ENCODE results near the gene CYB561A3.

CYB561A3 gene

GRCh38 chr11:61378713-61379313 is 17.1 kb upstream of the CYB561A3 start:
- no peak for TF ChIP-seq POLR2A (IDR thresholded peaks at IDR 0.05; ENCODE audit: low read depth, low read length)
- peak; percentile 75 for DNase-seq (ENCODE audit: insufficient read length, low spot score)
- FAIRE-seq = peak; percentile 6

GRCh38 chr11:61377461-61378160 is 15.9 kb upstream of the CYB561A3 start:
- no peak for TF ChIP-seq POLR2A (IDR thresholded peaks at IDR 0.05; ENCODE audit: low read depth, low read length)
- FAIRE-seq (no peak), DNase-seq (ENCODE audit: insufficient read length, low spot score) (no peak)

- FAIRE-seq (no peak), DNase-seq (ENCODE audit: insufficient read length, low spot score) (no peak)
- no peak for TF ChIP-seq POLR2A (IDR thresholded peaks at IDR 0.05; ENCODE audit: low read depth, low read length)
Measured at GRCh38 chr11:61375761-61376108, 14.1 kb upstream of the CYB561A3 start.

- no peak for TF ChIP-seq POLR2A (IDR thresholded peaks at IDR 0.05; ENCODE audit: low read depth, low read length)
- no peak for FAIRE-seq
- DNase-seq (ENCODE audit: insufficient read length, low spot score) = no peak
Measured at GRCh38 chr11:61372659-61373420, 11.2 kb upstream of the CYB561A3 start.

GRCh38 chr11:61370349-61371005 is 8.8 kb upstream of the CYB561A3 start:
- no peak for FAIRE-seq

GRCh38 chr11:61369372-61370348 is 8.0 kb upstream of the CYB561A3 start:
- DNase-seq (ENCODE audit: insufficient read length, low spot score) (no peak), FAIRE-seq (no peak)
- TF ChIP-seq POLR2A (IDR thresholded peaks at IDR 0.05; ENCODE audit: low read depth, low read length) = no peak

More at GRCh38 chr11:61370349-61371005, 8.8 kb upstream of the CYB561A3 start:
- no peak for TF ChIP-seq POLR2A (IDR thresholded peaks at IDR 0.05; ENCODE audit: low read depth, low read length)
- no peak for DNase-seq (ENCODE audit: insufficient read length, low spot score)

GRCh38 chr11:61368646-61369045 is 7.0 kb upstream of the CYB561A3 start:
- DNase-seq (ENCODE audit: insufficient read length, low spot score) (no peak), FAIRE-seq (no peak)
- TF ChIP-seq POLR2A (IDR thresholded peaks at IDR 0.05; ENCODE audit: low read depth, low read length) = no peak

GRCh38 chr11:61367406-61367805 is 5.7 kb upstream of the CYB561A3 start:
- no peak for TF ChIP-seq POLR2A (IDR thresholded peaks at IDR 0.05; ENCODE audit: low read depth, low read length)

GRCh38 chr11:61364012-61364675 is 2.5 kb upstream of the CYB561A3 start:
- no peak for TF ChIP-seq POLR2A (IDR thresholded peaks at IDR 0.05; ENCODE audit: low read depth, low read length)
- DNase-seq (ENCODE audit: insufficient read length, low spot score) = no peak
- no peak for FAIRE-seq

More at GRCh38 chr11:61367406-61367805, 5.7 kb upstream of the CYB561A3 start:
- no peak for FAIRE-seq
- DNase-seq (ENCODE audit: insufficient read length, low spot score) = no peak

GRCh38 chr11:61362542-61362875 is 827 bp upstream of the CYB561A3 start:
- no peak for FAIRE-seq
- DNase-seq (ENCODE audit: insufficient read length, low spot score) = no peak
- no peak for TF ChIP-seq POLR2A (IDR thresholded peaks at IDR 0.05; ENCODE audit: low read depth, low read length)

GRCh38 chr11:61361237-61361740 is 393 bp downstream of the CYB561A3 start:
- no peak for TF ChIP-seq POLR2A (IDR thresholded peaks at IDR 0.05; ENCODE audit: low read depth, low read length)
- no peak for FAIRE-seq
- no peak for DNase-seq (ENCODE audit: insufficient read length, low spot score)

GRCh38 chr11:61359516-61359915 is 2.2 kb downstream of the CYB561A3 start:
- DNase-seq (ENCODE audit: insufficient read length, low spot score) = no peak
- no peak for TF ChIP-seq POLR2A (IDR thresholded peaks at IDR 0.05; ENCODE audit: low read depth, low read length)
- FAIRE-seq = no peak
